Ureter (tissue), 1 donor: Measurements from ENCODE around the gene NVL. TPM values are rescaled to one million over a fixed set of nuclear protein-coding genes. Genes with fewer than 3 reads are reported as not detected.

Experiments
- total RNA-seq: library from RNA; stranded (reverse); gene quantifications from one replicate; pipeline ENCODE4 v1.2.4, GENCODE V29; 2023
- donor health status: DM: yes; HTN: yes; CAD: no.

NVL gene
- total RNA-seq, 1 donor from 2014 or later = 35.7 TPM

Other genes with a start within 250 kb of the NVL start
- gene FBXO28, start 216.1 kb downstream of the NVL start, total RNA-seq = 31.8 TPM
- 30.9 TPM for gene DEGS1, start 146.9 kb downstream of the NVL start, total RNA-seq
- gene CNIH4, start 26.7 kb upstream of the NVL start, total RNA-seq = 53.8 TPM
- gene WDR26, start 104.6 kb upstream of the NVL start, total RNA-seq = 79.5 TPM